Measurements from ENCODE around the gene ZSCAN12.
"Not testable (repeated sequence)": the region's sequence is repeated elsewhere in the genome, so short reads cannot be mapped to it uniquely, and the experiment has no call there.

DNA sequence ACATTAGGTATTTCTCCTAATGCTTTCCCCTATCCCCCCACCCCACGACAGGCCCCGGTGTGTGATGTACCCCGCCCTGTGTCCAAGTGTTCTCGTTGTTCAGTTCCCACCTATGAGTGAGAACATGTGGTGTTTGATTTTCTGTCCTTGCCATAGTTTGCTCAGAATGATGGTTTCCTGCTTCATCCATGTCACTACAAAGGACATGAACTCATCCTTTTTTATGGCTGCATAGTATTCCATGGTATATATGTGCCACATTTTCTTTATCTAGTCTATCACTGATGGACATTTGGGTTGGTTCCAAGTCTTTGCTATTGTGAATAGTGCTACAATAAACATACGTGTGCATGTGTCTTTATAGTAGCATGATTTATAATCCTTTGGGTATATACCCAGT is 4.4 kb upstream of the ZSCAN12 start:
- TF ChIP-seq, protein P1, sequence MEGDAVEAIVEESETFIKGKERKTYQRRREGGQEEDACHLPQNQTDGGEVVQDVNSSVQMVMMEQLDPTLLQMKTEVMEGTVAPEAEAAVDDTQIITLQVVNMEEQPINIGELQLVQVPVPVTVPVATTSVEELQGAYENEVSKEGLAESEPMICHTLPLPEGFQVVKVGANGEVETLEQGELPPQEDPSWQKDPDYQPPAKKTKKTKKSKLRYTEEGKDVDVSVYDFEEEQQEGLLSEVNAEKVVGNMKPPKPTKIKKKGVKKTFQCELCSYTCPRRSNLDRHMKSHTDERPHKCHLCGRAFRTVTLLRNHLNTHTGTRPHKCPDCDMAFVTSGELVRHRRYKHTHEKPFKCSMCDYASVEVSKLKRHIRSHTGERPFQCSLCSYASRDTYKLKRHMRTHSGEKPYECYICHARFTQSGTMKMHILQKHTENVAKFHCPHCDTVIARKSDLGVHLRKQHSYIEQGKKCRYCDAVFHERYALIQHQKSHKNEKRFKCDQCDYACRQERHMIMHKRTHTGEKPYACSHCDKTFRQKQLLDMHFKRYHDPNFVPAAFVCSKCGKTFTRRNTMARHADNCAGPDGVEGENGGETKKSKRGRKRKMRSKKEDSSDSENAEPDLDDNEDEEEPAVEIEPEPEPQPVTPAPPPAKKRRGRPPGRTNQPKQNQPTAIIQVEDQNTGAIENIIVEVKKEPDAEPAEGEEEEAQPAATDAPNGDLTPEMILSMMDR (IDR thresholded peaks at IDR 0.05): not testable (repeated sequence)
- TF ChIP-seq POLR2A (IDR thresholded peaks at IDR 0.05): not testable (repeated sequence)

Measured in body of pancreas (tissue), 4 donors.